NCI-H1417 treated with DMSO at 0.1 percent for 48 hours (cell line): ENCODE results near the gene GPATCH4.
A peak's percentile ranks its signal among the peaks of the same experiment; 100 is the strongest.
"Not testable (repeated sequence)": the region's sequence is repeated elsewhere in the genome, so short reads cannot be mapped to it uniquely, and the experiment has no call there.

ENCODE experiments used
- DNase-seq: peaks from one replicate; lab custom pipeline; 2025; lab: John Stamatoyannopoulos, UW

The GPATCH4 gene

GRCh38 chr1:156595016-156595415 lies 6.3 kb downstream of the GPATCH4 start:
- no peak for DNase-seq

DNA sequence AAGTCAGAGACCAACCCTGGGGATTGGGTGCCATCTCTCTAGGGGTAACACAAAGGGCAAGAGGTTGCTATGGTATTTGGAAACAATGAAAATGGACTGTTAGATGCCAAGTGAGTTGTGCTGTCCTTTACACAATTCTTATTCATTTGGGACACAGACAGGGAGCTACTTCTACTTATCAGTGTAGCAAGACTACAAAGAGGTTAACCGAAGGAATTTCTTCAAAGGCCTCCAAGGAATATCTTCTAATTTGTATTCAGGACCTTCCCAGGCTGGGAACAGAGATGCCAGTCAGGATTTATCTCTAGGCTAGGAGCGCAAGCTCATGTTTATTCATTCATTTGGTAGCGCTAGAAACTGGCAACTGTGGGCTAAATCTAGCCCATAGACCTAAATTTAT lies 7.1 kb downstream of the GPATCH4 start:
- DNase-seq, result no peak

DNA sequence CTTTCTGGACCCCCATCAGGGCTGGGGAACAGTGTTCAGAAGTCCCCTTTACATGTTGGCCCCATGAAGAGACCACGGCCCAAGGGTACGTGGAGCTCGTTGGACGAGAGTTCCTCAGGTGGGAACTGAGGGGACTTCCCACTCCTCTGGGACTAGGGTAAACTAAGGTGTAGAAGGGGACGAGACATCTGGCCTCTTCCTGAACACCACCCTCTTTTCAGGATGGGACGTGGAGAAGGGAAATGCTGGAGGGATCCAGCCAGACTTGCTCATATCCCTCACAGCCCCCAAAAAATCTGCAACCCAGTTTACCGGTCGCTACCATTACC lies 7.7 kb downstream of the GPATCH4 start:
- no peak for DNase-seq

GRCh38 chr1:156592910-156593660 lies 8.2 kb downstream of the GPATCH4 start:
- no peak for DNase-seq

- no peak for DNase-seq
Observed at GRCh38 chr1:156592158-156592909, 8.9 kb downstream of the GPATCH4 start.

DNA sequence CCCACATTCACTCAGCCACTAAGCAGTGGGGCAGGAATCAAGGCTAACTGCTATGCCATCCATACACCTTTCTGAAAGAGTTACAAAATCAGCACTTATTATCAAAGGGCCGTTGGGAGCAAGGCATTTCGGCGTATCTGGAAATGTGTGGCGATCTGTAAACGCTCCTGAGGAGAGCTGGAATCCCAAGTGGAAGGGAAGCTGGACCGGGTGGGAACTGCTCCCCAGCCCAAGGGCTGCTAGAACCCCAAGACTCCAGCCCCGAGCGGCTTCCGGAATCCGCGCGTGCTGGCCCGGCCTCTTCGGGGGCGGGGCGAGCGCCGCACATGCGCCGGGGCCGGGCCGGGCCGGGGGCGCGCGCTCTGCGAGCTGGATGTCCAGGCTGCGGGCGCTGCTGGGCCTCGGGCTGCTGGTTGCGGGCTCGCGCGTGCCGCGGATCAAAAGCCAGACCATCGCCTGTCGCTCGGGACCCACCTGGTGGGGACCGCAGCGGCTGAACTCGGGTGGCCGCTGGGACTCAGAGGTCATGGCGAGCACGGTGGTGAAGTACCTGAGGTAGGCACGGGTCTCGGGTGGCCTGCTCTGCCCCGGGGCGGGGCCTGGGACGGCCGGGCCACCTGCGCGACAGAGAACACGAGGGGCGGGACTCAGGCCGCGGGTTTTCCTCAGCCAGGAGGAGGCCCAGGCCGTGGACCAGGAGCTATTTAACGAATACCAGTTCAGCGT lies 9.7 kb downstream of the GPATCH4 start, which contains the start of gene NAXE:
Gene NAXE (plus strand): TSS at position 345 of the 726 bp plus-strand sequence. CDS start 29 bp downstream, at position 374.
- DNase-seq, result no peak

- no peak for DNase-seq
Observed at GRCh38 chr1:156591181-156591431, 10.2 kb downstream of the GPATCH4 start.

- no peak for DNase-seq
Observed at GRCh38 chr1:156590326-156591180, 10.7 kb downstream of the GPATCH4 start.

DNA sequence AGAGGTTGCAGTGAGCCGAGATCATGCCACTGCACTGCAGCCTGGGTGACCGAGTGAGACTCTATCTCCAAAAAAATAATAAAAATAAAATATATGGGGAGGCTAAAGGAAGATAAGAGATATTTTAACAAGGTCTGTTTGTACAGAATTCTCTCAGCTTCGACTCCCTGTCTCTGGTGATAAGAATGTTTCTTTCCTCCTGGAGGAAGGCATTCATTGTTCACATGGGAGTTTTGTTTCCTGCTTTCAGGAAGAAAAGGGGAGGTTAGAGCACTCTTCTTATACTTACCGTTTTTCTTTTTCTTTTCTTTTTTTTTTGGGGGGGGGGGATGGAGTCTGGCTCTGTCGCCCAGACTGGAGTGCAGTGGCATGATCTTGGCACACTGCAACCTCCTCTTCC lies 11.7 kb downstream of the GPATCH4 start:
- DNase-seq, result no peak

DNA sequence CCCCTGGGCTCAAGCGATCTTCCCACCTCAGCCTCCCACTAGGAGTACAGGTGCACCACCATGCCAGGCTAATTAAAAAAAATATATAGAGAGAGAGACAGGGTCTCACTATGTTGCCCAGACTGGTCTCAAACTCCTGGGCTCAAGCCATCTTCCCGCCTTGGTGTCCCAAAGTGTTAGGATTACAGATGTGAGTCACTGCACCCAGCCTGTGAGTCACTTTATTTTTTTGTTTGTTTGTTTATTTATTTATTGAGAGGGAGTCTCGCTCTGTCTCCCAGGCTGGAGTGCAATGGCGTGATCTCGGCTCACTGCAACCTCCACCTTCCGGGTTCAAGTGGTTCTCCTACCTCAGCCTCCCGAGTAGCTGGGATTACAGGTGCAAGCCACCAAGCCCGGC lies 13.4 kb downstream of the GPATCH4 start:
- not testable (repeated sequence) for DNase-seq

DNA sequence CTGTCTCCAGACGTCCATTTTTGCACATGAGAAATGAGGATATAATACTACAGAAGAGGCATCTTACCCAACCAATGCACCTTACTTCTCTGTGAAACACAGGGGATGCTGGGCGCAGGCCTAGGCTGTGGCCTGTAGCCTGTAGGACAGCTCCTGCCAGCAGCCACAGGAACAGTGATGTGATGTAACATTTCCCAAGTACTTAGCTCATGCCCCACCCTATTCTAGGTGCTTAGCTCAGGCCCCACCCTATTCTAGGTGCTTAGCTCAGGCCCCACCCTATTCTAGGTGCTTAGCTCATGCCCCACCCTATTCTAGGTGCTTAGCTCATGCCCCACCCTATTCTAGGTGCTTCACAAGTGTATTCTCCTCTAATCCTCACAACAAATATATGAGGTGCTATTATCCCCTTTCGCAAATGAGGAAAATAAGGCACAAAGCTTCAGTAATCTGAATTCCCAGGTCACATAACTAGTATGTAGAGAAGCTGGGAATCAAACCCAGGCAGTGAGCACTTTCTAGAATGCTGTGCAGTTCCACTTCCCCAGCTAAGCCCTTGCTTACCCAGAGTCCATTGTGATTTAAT lies 14.3 kb downstream of the GPATCH4 start:
- DNase-seq, result no peak

GRCh38 chr1:156586323-156586722 lies 15.0 kb downstream of the GPATCH4 start:
- no peak for DNase-seq

DNA sequence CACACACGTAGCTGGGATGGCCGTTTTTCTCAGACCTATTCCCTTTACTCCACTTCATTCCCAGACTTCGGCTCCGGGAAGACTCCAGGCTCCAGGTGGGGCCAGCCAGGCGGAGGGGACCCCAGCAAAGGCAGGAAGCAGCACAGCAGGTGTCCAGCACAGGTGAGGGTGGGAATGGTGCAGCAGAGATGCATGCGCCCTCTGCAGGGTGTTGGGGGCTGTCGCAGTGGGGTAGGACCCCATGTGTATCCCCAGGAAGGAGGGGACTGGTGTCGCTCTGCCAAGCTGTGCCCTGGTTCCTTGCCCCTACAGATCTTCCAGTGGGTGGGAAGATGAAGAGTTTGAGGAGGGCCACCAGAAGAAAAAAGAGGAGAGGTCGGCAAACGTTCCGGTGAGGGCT lies 16.5 kb downstream of the GPATCH4 start:
- DNase-seq, result no peak

DNA sequence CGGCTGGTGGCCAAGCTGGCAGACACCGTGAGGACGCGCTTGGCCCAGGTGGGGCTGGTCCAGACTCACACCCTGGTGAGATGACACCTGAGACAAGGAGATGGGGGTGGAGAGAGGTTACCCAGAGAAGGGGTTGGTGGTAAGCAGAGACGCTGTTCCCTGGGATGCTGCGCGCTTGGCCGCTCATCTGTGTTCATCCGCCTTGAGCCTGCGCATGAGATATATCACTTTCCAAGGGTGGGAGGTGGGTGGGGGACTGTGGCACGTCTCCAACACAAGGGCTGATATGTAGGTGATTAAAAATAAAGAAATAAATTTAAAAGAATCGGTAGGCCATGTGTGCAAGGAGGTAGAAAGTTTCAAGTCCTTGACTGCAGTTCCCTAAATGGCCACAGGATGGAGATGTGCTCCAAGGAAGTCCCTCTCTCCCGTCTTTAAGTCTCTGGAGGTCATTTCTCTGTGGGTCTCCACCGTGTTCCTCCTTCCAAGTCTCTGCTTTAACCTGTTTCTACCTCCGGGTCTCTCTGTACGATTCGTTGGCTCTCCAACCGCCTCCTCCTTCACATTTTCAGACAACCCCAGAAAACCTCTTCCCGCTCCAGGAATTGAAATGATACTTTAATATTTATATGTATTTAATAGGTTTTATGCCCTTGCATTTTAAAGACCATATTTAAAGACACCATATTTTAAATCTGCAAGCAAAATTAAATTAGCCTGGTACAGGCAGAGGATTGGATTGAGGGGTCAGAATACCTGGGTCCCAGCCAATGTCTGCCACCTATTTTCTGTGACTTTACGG lies 17.3 kb downstream of the GPATCH4 start:
- peak; percentile 60 for DNase-seq

DNA sequence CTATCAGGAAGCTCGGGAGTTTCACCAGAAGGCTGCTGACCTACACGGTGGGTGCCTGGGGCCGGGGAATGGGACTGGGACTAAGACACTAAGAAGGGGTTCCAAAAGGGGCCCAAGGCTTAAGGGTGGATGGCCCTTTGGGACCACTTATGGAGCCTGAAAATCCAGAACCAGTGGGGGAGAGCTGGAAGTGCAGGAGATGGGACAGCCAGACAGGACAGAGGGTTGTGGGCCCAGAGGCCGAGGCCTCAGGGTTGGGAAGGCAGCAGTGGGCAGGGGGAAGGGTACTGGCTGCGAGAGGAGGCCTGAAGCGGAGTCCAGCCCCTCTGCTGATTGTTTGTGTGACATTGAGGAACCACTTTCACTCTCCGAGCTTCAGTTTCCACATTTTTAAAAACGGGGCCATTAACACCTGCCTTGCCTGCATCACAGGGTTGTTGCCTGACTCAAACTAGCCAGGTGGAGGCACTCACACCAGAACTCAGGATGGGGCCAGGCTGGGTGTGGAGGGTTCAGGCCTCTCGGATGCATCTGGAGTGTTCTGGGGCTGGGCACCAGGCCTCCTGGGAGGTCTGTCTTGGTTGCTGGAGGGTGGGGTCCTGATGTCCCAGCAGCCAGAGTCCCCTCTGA lies 18.8 kb downstream of the GPATCH4 start:
- DNase-seq, result no peak

GRCh38 chr1:156581661-156582387 lies 19.5 kb downstream of the GPATCH4 start:
- no peak for DNase-seq

DNA sequence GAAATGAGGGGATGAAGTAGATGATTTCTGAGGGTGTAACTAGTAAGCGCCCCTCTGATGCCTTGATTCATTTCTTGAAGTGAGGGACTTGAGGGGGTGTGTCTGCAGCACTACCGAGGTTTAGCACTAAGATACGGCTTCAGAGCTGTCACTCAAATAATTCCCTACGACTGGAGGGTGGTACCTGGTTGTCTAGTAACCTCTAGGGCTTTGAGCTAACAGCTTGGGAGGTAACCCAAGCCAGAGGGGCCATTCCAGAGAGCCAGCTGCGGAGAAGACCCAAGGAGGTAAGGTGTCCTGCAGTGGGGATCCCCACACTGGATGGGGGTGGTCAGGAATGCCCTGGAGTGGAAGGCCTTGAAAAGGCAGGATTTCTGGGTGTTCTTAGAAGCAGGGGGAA lies 21.8 kb downstream of the GPATCH4 start, which contains the start of gene TTC24:
Gene TTC24 (plus strand): TSS at position 252 of the 400 bp plus-strand sequence. CDS start 1,642 bp downstream, outside the sequence.
- no peak for DNase-seq

- no peak for DNase-seq
Observed at GRCh38 chr1:156578055-156578454, 23.2 kb downstream of the GPATCH4 start.

DNA sequence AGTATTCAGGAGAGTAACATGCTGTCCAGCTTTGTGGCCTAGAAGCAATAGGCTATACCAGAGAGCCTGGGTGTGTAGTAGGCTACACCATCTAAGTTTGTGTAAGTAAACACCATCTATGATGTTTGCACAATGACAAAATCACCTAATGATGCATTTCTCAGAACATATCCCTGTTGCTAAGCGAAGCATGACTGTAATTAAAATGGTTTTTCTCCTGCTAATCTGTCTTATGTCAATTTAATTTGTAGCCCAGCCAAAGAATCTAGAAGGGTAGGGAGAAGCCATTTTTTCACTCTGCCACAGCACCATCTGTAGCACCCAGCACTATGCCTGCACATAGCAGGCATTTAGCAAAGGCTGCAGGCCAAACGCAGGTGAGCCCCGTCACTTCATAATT lies 23.7 kb downstream of the GPATCH4 start:
- no peak for DNase-seq
